ENCODE data around the gene COL19A1.
"Not testable (repeated sequence)": the region's sequence is repeated elsewhere in the genome, so short reads cannot be mapped to it uniquely, and the experiment has no call there.

Gene COL19A1

GRCh38 chr6:69866351-69866769 is at the start of gene COL19A1:
Gene COL19A1 (plus strand): TSS chr6:69866556. CDS start chr6:69879568, 13,012 bp downstream.
- in situ Hi-C loops (cut with HindIII; ENCODE audit: low sequenced_read_pairs): no loop called here

- in situ Hi-C loops (cut with HindIII; ENCODE audit: low sequenced_read_pairs): no loop called here
Observed at GRCh38 chr6:69816569-69816968, 49.8 kb upstream of the COL19A1 start.

- in situ Hi-C loops (cut with HindIII; ENCODE audit: low sequenced_read_pairs): no loop called here
Observed at GRCh38 chr6:69817358-69817757, 49.0 kb upstream of the COL19A1 start.

- in situ Hi-C loops (cut with HindIII; ENCODE audit: low sequenced_read_pairs): no loop called here
Observed at GRCh38 chr6:69818223-69818930, 48.0 kb upstream of the COL19A1 start.

GRCh38 chr6:69819138-69819537 is 47.2 kb upstream of the COL19A1 start:
- in situ Hi-C loops (cut with HindIII; ENCODE audit: low sequenced_read_pairs): no loop called here

- in situ Hi-C loops (cut with HindIII; ENCODE audit: low sequenced_read_pairs): no loop called here
Observed at GRCh38 chr6:69820018-69820417, 46.3 kb upstream of the COL19A1 start.

GRCh38 chr6:69820438-69820837 is 45.9 kb upstream of the COL19A1 start:
- in situ Hi-C loops (cut with HindIII; ENCODE audit: low sequenced_read_pairs): no loop called here

- in situ Hi-C loops (cut with HindIII; ENCODE audit: low sequenced_read_pairs): not testable (repeated sequence)
Observed at GRCh38 chr6:69824355-69824754, 42.0 kb upstream of the COL19A1 start.

GRCh38 chr6:69825904-69826303 is 40.5 kb upstream of the COL19A1 start:
- in situ Hi-C loops (cut with HindIII; ENCODE audit: low sequenced_read_pairs): no loop called here

GRCh38 chr6:69827276-69827893 is 39.0 kb upstream of the COL19A1 start:
- in situ Hi-C loops (cut with HindIII; ENCODE audit: low sequenced_read_pairs): no loop called here

GRCh38 chr6:69832558-69832957 is 33.8 kb upstream of the COL19A1 start:
- in situ Hi-C loops (cut with HindIII; ENCODE audit: low sequenced_read_pairs): no loop called here

- in situ Hi-C loops (cut with HindIII; ENCODE audit: low sequenced_read_pairs): no loop called here
Observed at GRCh38 chr6:69835414-69836179, 30.8 kb upstream of the COL19A1 start.

GRCh38 chr6:69841862-69842261 is 24.5 kb upstream of the COL19A1 start:
- in situ Hi-C loops (cut with HindIII; ENCODE audit: low sequenced_read_pairs): no loop called here

GRCh38 chr6:69843189-69843588 is 23.2 kb upstream of the COL19A1 start:
- in situ Hi-C loops (cut with HindIII; ENCODE audit: low sequenced_read_pairs): no loop called here

- in situ Hi-C loops (cut with HindIII; ENCODE audit: low sequenced_read_pairs): no loop called here
Observed at GRCh38 chr6:69846312-69846711, 20.0 kb upstream of the COL19A1 start.

GRCh38 chr6:69846770-69847491 is 19.4 kb upstream of the COL19A1 start:
- in situ Hi-C loops (cut with HindIII; ENCODE audit: low sequenced_read_pairs): no loop called here

- in situ Hi-C loops (cut with HindIII; ENCODE audit: low sequenced_read_pairs): no loop called here
Observed at GRCh38 chr6:69847492-69847788, 18.9 kb upstream of the COL19A1 start.

GRCh38 chr6:69848552-69848951 is 17.8 kb upstream of the COL19A1 start:
- in situ Hi-C loops (cut with HindIII; ENCODE audit: low sequenced_read_pairs): no loop called here

- in situ Hi-C loops (cut with HindIII; ENCODE audit: low sequenced_read_pairs): no loop called here
Observed at GRCh38 chr6:69852706-69853105, 13.7 kb upstream of the COL19A1 start.

- in situ Hi-C loops (cut with HindIII; ENCODE audit: low sequenced_read_pairs): no loop called here
Observed at GRCh38 chr6:69861986-69862385, 4.4 kb upstream of the COL19A1 start.

- in situ Hi-C loops (cut with HindIII; ENCODE audit: low sequenced_read_pairs): no loop called here
Observed at GRCh38 chr6:69863766-69864165, 2.6 kb upstream of the COL19A1 start.
